Activated CD4-positive, alpha-beta T cell treated with anti-CD3 and anti-CD28 coated beads, Interleukin-2, amount 10 ng/mL, durations not matched to agents 24 days and 14 days (primary cell): ENCODE results near the gene FRMD4B. TPM values are rescaled to one million over a fixed set of nuclear protein-coding genes. Genes with fewer than 3 reads are reported as not detected.
A peak's percentile ranks its signal among the peaks of the same experiment; 100 is the strongest.
"Not testable (repeated sequence)": the region's sequence is repeated elsewhere in the genome, so short reads cannot be mapped to it uniquely, and the experiment has no call there.

Source experiments
- DNase-seq: peaks from one replicate; pipeline ENCODE4 v3.0.0; 2022
- H3K27ac Mint-ChIP-seq: one replicate; pipeline ENCODE4 v1.8.0; 2022; ENCODE audit warnings: mild to moderate bottlenecking, mixed read lengths
- H3K27me3 Mint-ChIP-seq: one replicate; pipeline ENCODE4 v1.8.0; 2022; ENCODE audit warnings: mixed read lengths
- H3K36me3 Mint-ChIP-seq: one replicate; pipeline ENCODE4 v1.8.0; 2022; ENCODE audit warnings: low read depth, mild to moderate bottlenecking, mixed read lengths
- H3K4me1 Mint-ChIP-seq: one replicate; pipeline ENCODE4 v1.8.0; 2021; ENCODE audit warnings: mixed read lengths
- H3K4me3 Mint-ChIP-seq: one replicate; pipeline ENCODE4 v1.8.0; 2022; ENCODE audit warnings: mild to moderate bottlenecking, moderate library complexity, mixed read lengths
- H3K9me3 Mint-ChIP-seq: one replicate; pipeline ENCODE4 v1.8.0; 2021; ENCODE audit warnings: mixed read lengths
- intact Hi-C: fragments of 100-400 bp; cut with micrococcal nuclease; formaldehyde crosslinking; loops from one replicate; pipeline ENCODE4 v1.15.1; 2023
- total RNA-seq: library from RNA; stranded (reverse); gene quantifications from 2 replicates; pipeline ENCODE4 v1.2.3, GENCODE V29; 2022

FRMD4B gene
- total RNA-seq, 1 donor from 2014 or later = 59.1 TPM

- no peak overlapping the region for H3K27ac Mint-ChIP-seq
- no peak overlapping the region for H3K4me3 Mint-ChIP-seq
- H3K4me1 Mint-ChIP-seq = peaks cover 10% of the 10 kb centered on the region
- no peak for DNase-seq
- intact Hi-C loops = loop anchor here (5.0 kb wide), 2 partner anchors 41 to 66 kb away; no protein-coding TSS in a partner anchor
- peaks cover 3% of the 10 kb centered on the region for H3K36me3 Mint-ChIP-seq
- H3K27me3 Mint-ChIP-seq = no peaks in the 10 kb centered on the region
- H3K9me3 Mint-ChIP-seq = no peaks in the 10 kb centered on the region
Observed at GRCh38 chr3:69241769-69242168, 144.1 kb downstream of the FRMD4B start.

- Mint-ChIP-seq H3K36me3 (peaks cover 3% of the 10 kb centered on the region), H3K27ac (no peak overlapping the region), H3K4me1 (peaks cover 16% of the 10 kb centered on the region), H3K27me3 (no peaks in the 10 kb centered on the region), H3K9me3 (no peaks in the 10 kb centered on the region), H3K4me3 (no peak overlapping the region)
- DNase-seq = no peak
- intact Hi-C loops = loop anchor here (5.0 kb wide), 2 partner anchors 41 to 66 kb away; no protein-coding TSS in a partner anchor
Observed at GRCh38 chr3:69240651-69241568, 145.0 kb downstream of the FRMD4B start.

DNA sequence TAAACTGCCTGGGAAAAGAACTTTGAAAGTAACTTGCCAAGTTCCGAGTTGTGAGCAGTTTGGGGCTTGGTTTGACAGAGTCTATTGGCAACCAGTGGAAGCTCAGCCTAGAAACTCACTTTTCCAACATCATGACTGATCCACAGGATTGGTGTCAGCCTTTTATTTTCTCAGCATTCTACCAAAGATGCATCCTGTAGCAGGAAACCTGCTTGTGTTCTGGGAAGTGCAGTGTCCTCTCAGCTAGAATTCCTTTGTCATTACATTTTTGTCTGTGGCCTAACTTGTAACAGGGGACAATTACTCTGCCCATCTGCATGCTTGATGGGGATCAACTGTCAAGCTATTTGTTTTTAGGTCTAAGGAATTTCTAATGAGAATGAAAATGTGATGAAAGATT, 146.8 kb downstream of the FRMD4B start:
- DNase-seq = no peak
- Mint-ChIP-seq H3K4me1 (peaks cover 20% of the 10 kb centered on the region), H3K4me3 (no peak overlapping the region), H3K36me3 (peaks cover 3% of the 10 kb centered on the region), H3K9me3 (no peaks in the 10 kb centered on the region), H3K27ac (no peak overlapping the region), H3K27me3 (no peaks in the 10 kb centered on the region)
- intact Hi-C loops = no loop called here

DNA sequence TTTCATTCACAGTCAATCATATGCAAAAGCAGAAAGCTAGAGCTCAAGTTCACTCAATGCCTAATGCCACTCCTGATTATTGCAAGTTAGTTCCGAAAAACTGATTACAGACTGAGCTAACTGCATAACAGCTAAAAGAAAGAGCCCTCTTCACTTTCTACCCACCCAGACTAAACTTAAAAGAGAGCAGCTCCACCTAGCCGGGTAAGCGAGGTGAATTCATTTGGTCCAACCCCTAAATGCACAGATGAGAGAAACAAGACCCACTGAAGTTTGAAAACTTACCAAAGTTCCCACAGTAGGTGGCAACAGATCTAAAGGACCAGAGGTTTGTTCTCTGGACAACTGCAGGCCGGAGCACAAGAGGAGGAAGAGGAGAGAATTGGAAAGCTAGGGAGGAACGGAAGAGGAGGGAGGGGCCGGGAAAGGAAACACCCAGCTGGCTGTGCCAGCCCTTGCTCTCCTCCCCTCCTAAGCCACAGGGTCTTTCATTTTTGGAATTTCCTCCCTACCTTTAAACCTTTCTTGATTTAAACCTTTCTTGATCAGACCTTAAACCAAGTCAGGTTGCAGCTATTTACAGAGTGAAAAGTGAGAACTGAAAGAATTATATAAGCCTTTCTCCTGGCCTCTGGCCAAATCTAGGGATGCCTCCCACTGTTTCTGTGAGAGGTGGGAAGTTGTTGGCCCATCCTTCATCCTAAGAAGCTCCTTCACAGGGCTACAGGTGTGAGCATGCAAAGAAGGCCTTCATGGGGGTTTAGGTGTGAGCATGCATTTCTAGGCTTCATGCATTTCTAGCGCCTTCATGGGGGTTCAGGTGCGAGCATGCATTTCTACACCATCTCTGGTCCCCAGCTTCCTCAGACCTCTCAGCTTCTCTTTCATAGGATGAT, 148.8 kb downstream of the FRMD4B start:
- H3K27ac Mint-ChIP-seq = peak overlapping the region; percentile 23
- no peak for DNase-seq
- intact Hi-C loops = loop anchor here (2.0 kb wide), 1 partner anchor 38 kb away; no protein-coding TSS in a partner anchor

DNA sequence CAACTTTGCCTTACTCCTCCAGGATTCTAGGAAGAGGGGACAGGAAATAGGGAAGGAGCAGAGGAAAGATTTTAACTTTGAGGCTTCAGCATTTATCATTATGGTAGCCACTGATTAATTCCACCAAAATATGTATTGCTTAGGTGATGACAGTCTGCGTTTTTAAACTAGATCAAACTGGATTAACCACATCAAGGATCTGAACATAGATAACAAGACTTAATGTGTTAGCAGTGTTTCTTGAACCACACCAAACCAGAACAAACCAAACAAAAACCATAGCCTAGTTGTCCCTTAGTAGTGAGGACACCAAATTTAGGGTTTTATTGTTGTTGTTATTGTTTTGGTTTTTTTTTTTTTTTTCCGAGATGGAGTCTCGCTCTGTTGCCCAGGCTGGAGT, 150.0 kb downstream of the FRMD4B start:
- Mint-ChIP-seq H3K4me3 (no peak overlapping the region), H3K4me1 (peaks cover 14% of the 10 kb centered on the region), H3K36me3 (peaks cover 2% of the 10 kb centered on the region), H3K27ac (peak overlapping the region; percentile 51), H3K27me3 (no peaks in the 10 kb centered on the region), H3K9me3 (no peaks in the 10 kb centered on the region)
- intact Hi-C loops = loop anchor here (2.0 kb wide), 1 partner anchor 37 kb away; no protein-coding TSS in a partner anchor
- no peak for DNase-seq

More for the DNA sequence above, 148.8 kb downstream of the FRMD4B start:
- H3K9me3 Mint-ChIP-seq = no peaks in the 10 kb centered on the region
- no peaks in the 10 kb centered on the region for H3K27me3 Mint-ChIP-seq
- H3K4me3 Mint-ChIP-seq = peak overlapping the region; percentile 59
- peaks cover 3% of the 10 kb centered on the region for H3K36me3 Mint-ChIP-seq
- peaks cover 14% of the 10 kb centered on the region for H3K4me1 Mint-ChIP-seq

DNA sequence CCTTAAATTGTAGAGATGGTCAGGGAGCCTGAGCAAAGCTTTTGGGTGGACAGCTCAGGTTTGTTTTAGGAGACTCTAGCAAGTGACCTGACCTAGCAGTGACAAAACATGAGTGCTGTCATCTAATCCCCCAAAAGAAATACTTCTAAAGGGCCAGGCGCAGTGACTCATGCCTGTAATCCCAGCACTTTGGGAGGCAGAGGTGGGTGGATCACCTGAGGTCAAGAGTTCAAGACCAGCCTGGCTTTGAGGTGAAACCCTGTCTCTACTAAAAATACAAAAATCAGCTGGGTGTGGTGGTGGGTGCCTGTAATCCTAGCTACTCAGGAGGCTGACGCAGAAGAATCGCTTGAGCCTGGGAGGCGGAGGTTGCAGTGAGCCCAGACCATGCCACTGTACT, 150.7 kb downstream of the FRMD4B start:
- H3K9me3 Mint-ChIP-seq, H3K27ac Mint-ChIP-seq, H3K27me3 Mint-ChIP-seq, intact Hi-C loops, H3K4me3 Mint-ChIP-seq, DNase-seq, H3K36me3 Mint-ChIP-seq: not testable (repeated sequence)
- peaks cover 13% of the 10 kb centered on the region for H3K4me1 Mint-ChIP-seq

DNA sequence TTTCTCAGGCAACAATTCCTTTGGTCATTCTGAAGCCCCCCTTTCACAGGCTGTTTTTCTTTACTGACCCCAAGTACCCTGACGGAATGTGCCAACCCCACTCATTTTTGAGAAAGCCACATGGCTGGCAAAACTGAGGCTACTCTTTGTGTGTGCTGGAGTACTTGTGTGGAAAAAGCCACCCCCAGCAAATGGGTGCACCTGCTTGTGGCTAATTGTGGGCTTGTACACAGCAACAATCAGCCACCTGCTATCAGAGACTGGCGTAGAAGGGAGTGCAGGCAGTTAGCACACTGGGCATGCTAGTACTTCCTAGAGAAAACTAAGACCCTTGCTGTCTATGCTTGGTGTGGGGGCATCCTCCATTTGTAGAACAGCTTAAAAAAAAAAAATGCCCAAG, 153.4 kb downstream of the FRMD4B start:
- H3K9me3 Mint-ChIP-seq = no peaks in the 10 kb centered on the region
- intact Hi-C loops = no loop called here
- no peak overlapping the region for H3K4me3 Mint-ChIP-seq
- H3K27me3 Mint-ChIP-seq = no peaks in the 10 kb centered on the region
- H3K36me3 Mint-ChIP-seq = peaks cover 2% of the 10 kb centered on the region
- no peak for DNase-seq
- H3K27ac Mint-ChIP-seq = no peak overlapping the region
- H3K4me1 Mint-ChIP-seq = peaks cover 13% of the 10 kb centered on the region

- H3K4me1 Mint-ChIP-seq = peaks cover 12% of the 10 kb centered on the region
- DNase-seq = no peak
- no peaks in the 10 kb centered on the region for H3K9me3 Mint-ChIP-seq
- H3K4me3 Mint-ChIP-seq = no peak overlapping the region
- intact Hi-C loops = no loop called here
- H3K36me3 Mint-ChIP-seq = peaks cover 2% of the 10 kb centered on the region
- H3K27ac Mint-ChIP-seq = no peak overlapping the region
- no peaks in the 10 kb centered on the region for H3K27me3 Mint-ChIP-seq
Observed at GRCh38 chr3:69231929-69232440, 153.9 kb downstream of the FRMD4B start.

- no peak for DNase-seq
- intact Hi-C loops = no loop called here
- Mint-ChIP-seq H3K4me1 (no peaks in the 10 kb centered on the region), H3K27me3 (no peaks in the 10 kb centered on the region), H3K9me3 (no peaks in the 10 kb centered on the region), H3K4me3 (no peak overlapping the region), H3K27ac (no peak overlapping the region), H3K36me3 (peaks cover 9% of the 10 kb centered on the region)
Observed at GRCh38 chr3:69226071-69226470, 159.8 kb downstream of the FRMD4B start.

DNA sequence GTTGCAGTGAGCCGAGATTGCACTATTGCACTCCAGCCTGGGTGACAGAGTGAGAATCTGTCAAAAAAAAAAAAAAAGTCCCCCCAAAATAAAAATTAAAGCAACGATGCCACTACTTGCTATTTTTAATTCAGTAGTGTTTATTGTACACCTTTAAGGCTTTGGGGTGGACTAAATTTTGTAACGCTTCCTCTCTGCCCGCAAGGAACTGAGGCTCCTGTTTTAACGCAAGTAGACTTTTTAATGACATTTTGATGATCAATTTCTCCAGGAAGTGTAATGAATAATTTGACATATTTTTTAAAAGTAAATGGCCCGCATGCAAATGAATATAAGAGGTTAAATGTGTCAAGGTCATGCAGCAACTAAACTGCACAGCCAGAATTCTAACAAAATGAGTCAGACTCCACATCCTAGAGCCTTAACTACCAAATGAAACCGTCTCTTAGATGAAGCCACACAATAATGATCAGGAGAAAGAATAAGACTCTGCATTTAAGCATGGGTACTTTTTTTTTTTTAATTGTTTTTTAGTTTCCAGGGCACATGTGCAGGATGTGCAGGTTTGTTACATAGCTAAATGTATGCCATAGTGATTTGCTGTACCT, 166.7 kb downstream of the FRMD4B start:
- intact Hi-C loops = no loop called here
- Mint-ChIP-seq H3K27ac (no peak overlapping the region), H3K4me1 (peaks cover 10% of the 10 kb centered on the region), H3K27me3 (no peaks in the 10 kb centered on the region), H3K9me3 (peaks cover 4% of the 10 kb centered on the region), H3K4me3 (no peak overlapping the region), H3K36me3 (peaks cover 32% of the 10 kb centered on the region)
- no peak for DNase-seq

DNA sequence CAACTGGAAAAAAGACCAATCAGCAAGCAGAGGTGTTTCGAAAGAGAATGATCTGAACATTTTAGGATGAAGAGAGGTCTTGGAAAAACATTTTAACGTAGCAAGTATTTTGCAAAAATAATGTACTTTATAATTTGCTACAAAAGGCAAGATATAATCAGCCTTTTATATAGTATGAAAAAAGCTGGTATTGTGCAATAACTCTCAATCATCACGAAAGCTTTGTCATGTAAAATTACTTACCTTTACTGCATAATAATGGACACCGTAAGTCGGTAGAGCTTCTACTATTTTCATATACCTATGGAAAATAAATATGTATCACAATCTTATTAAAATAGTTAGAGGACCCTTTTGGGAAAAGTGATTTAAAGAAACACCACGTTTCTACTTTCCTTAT, 167.8 kb downstream of the FRMD4B start:
- no peaks in the 10 kb centered on the region for H3K27me3 Mint-ChIP-seq
- no peak overlapping the region for H3K4me3 Mint-ChIP-seq
- no peak for DNase-seq
- H3K4me1 Mint-ChIP-seq = peaks cover 19% of the 10 kb centered on the region
- intact Hi-C loops = no loop called here
- H3K36me3 Mint-ChIP-seq = peaks cover 37% of the 10 kb centered on the region
- peaks cover 4% of the 10 kb centered on the region for H3K9me3 Mint-ChIP-seq
- no peak overlapping the region for H3K27ac Mint-ChIP-seq

- H3K4me3 Mint-ChIP-seq = no peak overlapping the region
- H3K27me3 Mint-ChIP-seq = no peaks in the 10 kb centered on the region
- intact Hi-C loops = no loop called here
- peaks cover 37% of the 10 kb centered on the region for H3K36me3 Mint-ChIP-seq
- peaks cover 26% of the 10 kb centered on the region for H3K4me1 Mint-ChIP-seq
- DNase-seq = no peak
- H3K9me3 Mint-ChIP-seq = peaks cover 4% of the 10 kb centered on the region
- no peak overlapping the region for H3K27ac Mint-ChIP-seq
Observed at GRCh38 chr3:69216981-69217380, 168.9 kb downstream of the FRMD4B start.

DNA sequence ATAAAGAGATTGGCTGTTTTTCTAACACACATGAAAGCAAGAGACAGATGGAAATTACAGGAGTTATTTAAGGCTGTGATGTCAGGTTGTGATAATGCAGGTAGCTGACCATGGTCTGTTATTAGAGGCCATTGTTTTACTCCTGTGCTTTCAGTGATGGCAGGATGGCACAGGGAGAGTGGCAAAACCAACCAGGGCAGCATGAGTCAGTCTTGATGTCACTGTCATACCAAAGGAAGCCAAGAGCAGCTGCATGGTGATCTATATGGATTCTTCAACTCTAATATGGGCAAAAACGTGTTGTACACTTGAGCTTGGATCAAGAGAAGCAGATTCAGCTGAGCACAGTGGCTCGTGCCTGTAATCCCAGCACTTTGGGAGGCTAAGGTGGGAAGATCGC, 171.6 kb downstream of the FRMD4B start:
- no peaks in the 10 kb centered on the region for H3K27me3 Mint-ChIP-seq
- H3K9me3 Mint-ChIP-seq = peaks cover 4% of the 10 kb centered on the region
- no peak for DNase-seq
- peak overlapping the region; percentile 30 for H3K27ac Mint-ChIP-seq
- intact Hi-C loops = no loop called here
- H3K4me3 Mint-ChIP-seq = no peak overlapping the region
- H3K4me1 Mint-ChIP-seq = peaks cover 43% of the 10 kb centered on the region
- H3K36me3 Mint-ChIP-seq = peaks cover 24% of the 10 kb centered on the region
